GM12891 (cell line): ENCODE results near the gene UBE2H.
"Not testable (repeated sequence)": the region's sequence is repeated elsewhere in the genome, so short reads cannot be mapped to it uniquely, and the experiment has no call there.

Experiments used
- DNase-seq: peaks from one replicate; pipeline ENCODE4 v3.0.0; 2011; ENCODE audit warnings: low spot score; ENCODE audit not compliant: insufficient read length
- FAIRE-seq: peaks from 2 replicates; lab custom pipeline; 2011; peaks lifted over from hg19 to GRCh38; lab: Jason Lieb, UNC
- PAX5 ChIP-seq: IDR thresholded peaks from 2 replicates; pipeline ENCODE4 v1.6.1; 2011; ENCODE audit warnings: low read length, moderate library complexity, mild to moderate bottlenecking; ENCODE audit not compliant: insufficient read depth, severe bottlenecking
- POLR2A ChIP-seq: IDR thresholded peaks from 2 replicates; pipeline ENCODE4 v1.6.1; 2011; ENCODE audit warnings: low read depth, low read length, control low read depth
- POLR2AphosphoS5 ChIP-seq: IDR thresholded peaks from 2 replicates; pipeline ENCODE4 v1.6.1; 2011; ENCODE audit warnings: low read depth, low read length, control low read depth
- POU2F2 ChIP-seq: IDR thresholded peaks from 2 replicates; pipeline ENCODE4 v1.6.1; 2011; ENCODE audit warnings: low read depth, mild to moderate bottlenecking, control low read depth, low read length, moderate library complexity
- SPI1 ChIP-seq: IDR thresholded peaks from 2 replicates; pipeline ENCODE4 v1.6.1; 2011; ENCODE audit warnings: low read depth, low read length, control low read depth
- TAF1 ChIP-seq: IDR thresholded peaks from 2 replicates; pipeline ENCODE4 v1.6.1; 2011; ENCODE audit warnings: low read depth, low read length, control low read depth

The UBE2H gene

DNA sequence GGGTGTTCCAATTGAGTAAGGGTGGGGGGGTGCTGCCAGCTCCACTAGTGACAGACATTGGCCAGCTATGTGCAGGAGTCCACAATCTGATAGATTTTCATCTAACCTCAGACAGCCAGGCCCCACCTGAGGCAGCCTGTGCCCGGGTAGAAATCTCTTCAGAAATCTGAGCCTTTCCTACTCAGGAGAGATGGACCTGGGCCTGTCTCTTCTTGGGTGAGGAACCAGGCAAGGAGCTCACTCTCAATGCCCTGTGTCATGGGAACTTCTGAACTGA lies 86.9 kb downstream of the UBE2H start:
- FAIRE-seq: no peak
- TF ChIP-seq TAF1: no peak
- TF ChIP-seq POLR2AphosphoS5: no peak
- no peak for TF ChIP-seq SPI1
- TF ChIP-seq POU2F2: no peak
- no peak for TF ChIP-seq PAX5
- no peak for TF ChIP-seq POLR2A
- DNase-seq: no peak

DNA sequence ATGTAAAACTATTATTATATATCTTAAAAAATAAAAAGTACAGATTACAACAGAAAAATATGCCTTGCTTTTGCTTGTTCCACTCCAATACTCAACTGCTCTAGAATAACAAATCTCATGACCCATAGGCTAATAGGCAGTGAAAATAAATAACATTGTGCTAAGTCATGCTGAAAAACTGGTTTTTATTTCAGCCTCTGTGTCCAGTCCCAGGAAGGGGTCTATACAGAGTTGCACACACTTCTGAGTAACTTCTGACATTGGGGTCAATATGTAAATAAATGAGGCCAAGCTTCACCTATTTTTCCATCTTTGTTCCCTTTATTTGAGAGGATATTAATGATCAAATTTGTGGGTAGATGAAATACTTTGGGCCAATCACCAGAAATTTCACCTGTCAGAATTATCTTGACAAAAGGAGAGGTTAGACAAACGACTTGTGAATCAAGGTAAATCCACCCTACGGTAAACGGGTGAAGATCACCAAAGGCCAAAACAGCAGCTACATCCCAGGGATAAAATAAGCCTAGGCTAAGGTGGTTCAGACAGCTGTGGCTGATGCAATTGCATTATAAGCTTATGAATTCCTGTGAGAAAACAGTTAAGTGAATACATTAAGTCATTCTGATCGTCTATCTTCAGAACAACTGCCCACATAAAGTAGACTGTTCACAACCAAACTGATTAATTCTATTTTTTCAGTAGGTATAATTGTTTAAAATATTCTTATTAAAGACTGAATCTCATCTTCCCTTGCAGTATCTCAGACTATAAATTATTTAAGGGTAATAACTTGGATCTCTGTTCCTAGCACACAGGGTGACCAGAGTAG lies 87.5 kb downstream of the UBE2H start:
- FAIRE-seq (no peak), DNase-seq (no peak)
- no peak for TF ChIP-seq POU2F2
- TF ChIP-seq PAX5: no peak
- TF ChIP-seq SPI1: no peak
- no peak for TF ChIP-seq POLR2A
- no peak for TF ChIP-seq POLR2AphosphoS5
- no peak for TF ChIP-seq TAF1

DNA sequence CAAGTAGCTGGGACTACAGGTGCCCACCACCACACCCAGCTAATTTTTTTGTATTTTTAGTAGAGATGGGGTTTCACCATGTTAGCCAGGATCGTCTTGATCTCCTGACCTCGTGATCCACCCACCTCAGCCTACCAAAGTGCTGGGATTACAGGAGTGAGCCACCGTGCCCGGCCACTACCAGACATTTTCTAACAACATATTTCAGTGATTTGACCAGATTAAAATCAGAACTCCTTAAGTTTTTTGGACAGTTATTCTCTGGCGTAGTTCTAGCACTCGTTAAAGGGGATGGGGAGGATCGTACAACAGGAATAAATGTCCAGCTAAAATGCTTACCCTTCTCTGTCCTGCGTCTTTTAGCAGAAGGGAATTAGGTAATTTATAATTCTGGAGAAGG lies 88.1 kb downstream of the UBE2H start:
- DNase-seq, FAIRE-seq: not testable (repeated sequence)

DNA sequence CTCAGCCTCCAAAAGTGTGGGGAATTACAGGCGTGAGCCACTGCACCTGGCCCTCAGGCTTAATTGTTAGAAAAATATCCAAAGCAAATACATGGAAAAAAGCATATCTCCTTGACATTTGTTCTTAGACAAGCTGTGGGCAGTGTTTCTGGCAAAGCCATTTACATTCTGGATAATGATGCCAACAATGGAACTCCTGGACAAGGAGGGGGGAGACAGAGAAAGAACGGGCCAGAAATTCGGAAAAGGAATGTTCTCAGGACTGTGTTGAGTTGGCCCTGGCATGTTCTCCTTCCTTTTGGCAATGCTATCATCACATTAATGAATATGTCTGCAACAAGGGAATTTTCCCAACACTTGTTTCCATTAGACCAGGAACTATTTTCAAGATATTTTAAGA lies 88.7 kb downstream of the UBE2H start:
- FAIRE-seq (no peak), DNase-seq (no peak)

DNA sequence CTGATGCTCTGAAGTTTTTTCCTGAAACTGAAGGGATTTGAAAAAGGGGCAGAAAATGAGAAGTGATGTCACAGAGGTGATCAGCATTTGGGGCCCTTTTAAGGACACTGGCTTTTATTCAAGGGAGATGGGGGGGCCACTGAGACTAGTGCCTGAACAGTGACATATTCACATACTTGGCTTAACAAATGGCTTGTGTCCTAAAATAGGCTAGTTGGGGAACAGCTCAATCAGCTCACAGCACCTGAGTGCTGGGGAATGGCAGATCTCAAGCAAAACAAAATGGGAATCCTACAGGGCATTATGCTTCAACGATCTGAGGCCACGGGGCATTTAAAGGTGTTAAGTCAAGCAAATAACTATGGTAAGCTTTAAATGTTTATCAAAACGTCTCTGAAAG lies 90.1 kb downstream of the UBE2H start:
- DNase-seq (no peak), FAIRE-seq (no peak)
- TF ChIP-seq SPI1 (peak; percentile 10; the same call in 1 of the 2 replicates), POU2F2 (no peak)

More for the DNA sequence above, 88.7 kb downstream of the UBE2H start:
- TF ChIP-seq POLR2AphosphoS5 (no peak), SPI1 (no peak), TAF1 (no peak), POLR2A (no peak), PAX5 (no peak), POU2F2 (no peak)

DNA sequence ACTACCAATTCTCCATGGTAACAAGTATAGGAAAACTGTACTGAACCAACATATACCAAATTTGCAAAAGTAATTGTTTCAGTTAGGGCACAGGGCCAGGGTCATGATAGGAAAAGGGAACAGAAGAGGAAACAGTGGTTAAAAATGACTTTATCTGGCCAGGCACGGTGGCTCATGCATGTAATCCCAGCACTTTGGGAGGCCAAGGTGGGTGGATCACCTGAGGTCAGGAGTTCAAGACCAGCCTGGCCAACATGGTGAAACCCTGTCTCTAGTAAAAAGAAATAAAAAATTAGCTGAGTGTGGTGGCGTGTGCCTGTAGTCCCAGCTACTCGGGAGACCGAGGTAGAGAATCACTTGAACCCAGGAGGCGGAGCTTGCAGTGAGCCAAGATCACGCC lies 92.0 kb downstream of the UBE2H start:
- DNase-seq, FAIRE-seq: not testable (repeated sequence)

DNA sequence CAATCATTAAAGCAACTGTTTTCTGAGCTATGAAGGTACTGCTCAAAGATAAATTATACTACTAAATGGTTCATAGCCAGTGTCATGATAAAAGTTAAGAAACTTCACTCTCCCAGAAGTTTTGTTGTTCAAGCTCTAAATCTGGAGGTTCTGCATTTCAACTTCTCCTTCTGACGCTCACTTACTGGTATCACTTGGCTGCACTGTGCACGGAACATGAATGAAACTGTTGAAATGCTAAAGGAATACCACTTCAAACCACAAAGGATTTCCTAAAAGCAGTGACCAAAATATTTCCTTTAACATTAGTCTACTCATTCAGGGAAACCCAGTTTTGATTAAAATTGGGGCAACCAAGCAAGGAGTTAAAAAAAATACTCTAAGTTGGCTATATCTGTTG lies 93.6 kb downstream of the UBE2H start:
- TF ChIP-seq SPI1 (0 out of 2 replicates have a peak, but pooled peaks have one; percentile 27), POU2F2 (no peak)
- FAIRE-seq (no peak), DNase-seq (no peak)

DNA sequence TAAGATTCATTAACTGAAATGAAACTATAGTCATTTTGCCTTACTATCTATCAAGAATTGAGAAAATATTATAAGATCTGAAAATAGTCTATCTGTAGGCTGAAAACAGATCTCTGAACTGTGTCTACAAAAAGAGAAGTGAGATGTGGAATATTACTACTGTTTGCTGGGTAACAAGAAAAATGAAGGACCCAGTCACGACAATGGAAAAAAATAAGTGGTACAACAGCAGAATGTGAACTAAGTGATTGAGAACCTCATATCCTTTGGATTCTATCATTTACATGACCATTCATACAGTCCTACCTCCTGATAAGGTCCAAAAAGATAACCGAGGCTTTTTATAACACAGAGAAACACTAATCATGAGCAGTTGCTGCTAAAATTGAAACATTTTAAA lies 94.3 kb downstream of the UBE2H start:
- peak; percentile 9 for FAIRE-seq
- no peak for DNase-seq
- no peak for TF ChIP-seq POLR2AphosphoS5
- no peak for TF ChIP-seq PAX5
- TF ChIP-seq POLR2A: no peak
- TF ChIP-seq SPI1: peak; percentile 74
- no peak for TF ChIP-seq TAF1
- TF ChIP-seq POU2F2: no peak

DNA sequence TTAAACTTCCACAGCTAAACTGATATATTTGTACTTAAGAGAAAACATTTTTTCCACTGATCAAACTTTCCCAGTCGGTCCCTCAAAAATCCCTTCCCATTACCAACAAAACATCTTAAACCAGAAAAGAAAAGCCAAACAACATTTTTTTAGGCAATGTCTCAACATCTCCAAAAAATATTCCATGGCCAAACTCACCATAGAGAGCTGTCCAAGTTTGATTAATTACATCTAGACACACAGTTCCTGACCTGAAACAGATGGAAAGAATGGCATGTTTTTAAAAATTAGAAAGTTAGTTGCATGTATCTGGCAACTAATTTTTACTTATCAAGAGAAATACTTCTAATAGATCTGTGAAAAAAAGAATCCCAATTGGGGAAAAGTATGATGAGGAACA lies 95.4 kb downstream of the UBE2H start:
- FAIRE-seq (no peak), DNase-seq (no peak)
- TF ChIP-seq POU2F2: no peak
- TF ChIP-seq POLR2A: no peak
- TF ChIP-seq POLR2AphosphoS5: no peak
- no peak for TF ChIP-seq SPI1
- no peak for TF ChIP-seq TAF1
- TF ChIP-seq PAX5: no peak

DNA sequence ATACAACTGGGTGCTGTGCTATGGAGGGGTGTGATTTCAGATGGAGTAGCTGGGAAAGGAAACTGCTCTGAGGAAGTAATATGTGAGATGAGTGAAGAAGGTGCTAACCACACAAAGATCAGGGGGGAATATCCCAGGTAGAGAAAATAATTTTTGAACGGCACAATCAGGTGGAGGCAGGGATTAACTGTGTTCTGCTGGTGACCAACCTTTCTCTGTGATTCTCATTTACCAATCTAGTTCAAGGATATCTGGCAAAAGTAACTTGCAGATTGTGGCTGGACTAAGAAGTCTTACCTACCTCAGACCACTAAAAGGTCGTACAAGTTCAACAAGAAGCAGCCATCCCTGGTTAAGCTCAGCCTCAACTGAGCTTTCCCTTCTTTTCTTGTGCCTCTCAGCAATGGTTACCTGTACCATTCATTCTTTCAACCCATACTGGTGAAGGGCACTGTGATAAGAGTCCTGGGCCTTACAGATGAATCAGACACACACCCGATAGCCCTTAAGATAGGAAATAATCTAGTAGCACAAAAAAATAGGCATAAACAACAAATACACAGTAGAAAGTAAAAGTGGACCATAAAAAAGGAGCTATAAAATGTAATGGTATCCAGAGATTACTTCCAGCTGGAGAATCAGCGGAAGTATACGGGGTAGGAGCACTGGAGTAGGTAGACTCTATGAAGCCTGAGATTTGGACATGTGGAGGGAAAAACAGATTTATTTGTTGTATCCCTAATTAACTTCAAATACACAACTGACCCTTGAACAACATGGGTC lies 96.6 kb downstream of the UBE2H start:
- FAIRE-seq: no peak
- TF ChIP-seq POLR2AphosphoS5 (no peak), PAX5 (no peak), TAF1 (no peak), POLR2A (no peak), SPI1 (no peak), POU2F2 (no peak)

More for the DNA sequence above, 96.6 kb downstream of the UBE2H start:
- DNase-seq: no peak
